Measurements from ENCODE around the gene CFAP97.
A peak's percentile ranks its signal among the peaks of the same experiment; 100 is the strongest.
"Not testable (repeated sequence)": the region's sequence is repeated elsewhere in the genome, so short reads cannot be mapped to it uniquely, and the experiment has no call there.

The CFAP97 gene

GRCh38 chr4:185203486-185204237, at the start of gene CFAP97:
Gene CFAP97 (minus strand): TSS chr4:185204000. CDS start chr4:185191196, 12,804 bp downstream.
- peak; percentile 89 for DNase-seq

DNA sequence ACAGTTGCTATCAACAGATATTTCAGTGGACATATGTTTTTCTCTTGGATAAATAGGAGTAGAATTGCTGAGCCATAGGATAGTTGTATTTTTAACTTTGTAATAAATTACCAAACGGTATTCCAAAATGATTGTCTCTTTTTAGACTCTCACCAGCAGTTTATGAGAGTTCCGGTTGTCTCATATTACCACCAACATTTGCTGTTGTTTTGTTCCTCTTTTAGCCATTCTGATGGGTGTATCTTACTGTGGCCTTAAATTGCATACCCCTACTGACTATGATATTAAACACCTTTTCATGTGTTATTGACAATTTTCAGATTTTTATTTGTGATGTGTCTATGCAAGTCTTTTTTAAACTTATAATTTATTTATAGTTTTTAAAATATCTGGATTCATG, 45.3 kb upstream of the CFAP97 start:
- no peak for DNase-seq

DNA sequence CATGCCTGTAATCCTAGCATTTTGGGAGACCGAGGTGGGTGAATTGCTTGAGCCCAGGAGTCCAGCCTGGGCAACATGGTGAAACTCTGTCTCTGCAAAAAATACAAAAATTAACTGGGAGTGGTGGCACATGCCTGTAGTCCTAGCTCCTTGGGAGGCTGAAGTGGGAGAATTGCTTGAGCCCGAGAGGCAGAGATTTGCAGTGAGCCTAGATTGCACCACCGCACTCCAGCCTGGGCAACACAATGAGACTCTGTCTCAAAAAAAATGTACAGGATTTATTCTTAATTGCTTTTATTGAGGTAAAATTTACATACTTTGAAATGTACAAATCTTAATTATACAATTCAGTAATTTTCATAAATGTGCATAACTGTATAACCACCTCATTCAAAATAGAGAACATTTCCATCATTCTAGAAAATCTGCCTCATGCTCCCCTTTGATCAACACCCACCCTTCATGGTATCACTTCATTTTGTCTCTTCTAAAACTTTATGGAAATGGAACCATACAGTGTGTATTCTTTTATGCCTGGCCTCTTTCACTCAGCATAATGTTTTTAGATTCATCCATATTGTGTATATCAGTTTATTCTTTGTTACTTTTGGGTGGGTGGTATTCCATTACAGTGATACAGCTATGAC, 44.7 kb upstream of the CFAP97 start:
- DNase-seq = no peak

- no peak for DNase-seq
Observed at GRCh38 chr4:185247151-185247550, 43.4 kb upstream of the CFAP97 start.

DNA sequence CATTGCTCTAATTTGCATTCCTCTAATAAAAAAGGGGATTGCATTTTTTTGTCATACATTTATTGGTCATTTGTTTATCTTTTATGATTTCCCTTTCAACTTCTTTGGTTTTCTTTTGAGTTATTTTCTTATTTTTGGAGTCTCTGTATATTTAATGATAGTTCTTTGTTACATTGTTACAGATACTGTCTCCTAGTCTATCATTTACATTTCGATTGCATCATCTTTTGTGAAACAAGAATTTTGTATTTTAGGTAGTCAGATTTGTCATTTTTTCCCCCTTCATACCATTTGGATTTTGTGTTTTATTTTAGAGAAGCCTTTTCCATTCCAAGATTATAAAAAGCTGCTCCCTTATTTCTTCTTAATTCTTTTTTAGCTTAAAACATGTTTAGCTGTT, 42.7 kb upstream of the CFAP97 start:
- DNase-seq = no peak

- no peak for DNase-seq
Observed at GRCh38 chr4:185244763-185245162, 41.0 kb upstream of the CFAP97 start.

- DNase-seq = no peak
Observed at GRCh38 chr4:185243879-185244278, 40.1 kb upstream of the CFAP97 start.

- DNase-seq = no peak
Observed at GRCh38 chr4:185242749-185243533, 39.1 kb upstream of the CFAP97 start.

GRCh38 chr4:185240486-185240885, 36.7 kb upstream of the CFAP97 start:
- not testable (repeated sequence) for DNase-seq

GRCh38 chr4:185238750-185239149, 35.0 kb upstream of the CFAP97 start:
- DNase-seq = no peak

DNA sequence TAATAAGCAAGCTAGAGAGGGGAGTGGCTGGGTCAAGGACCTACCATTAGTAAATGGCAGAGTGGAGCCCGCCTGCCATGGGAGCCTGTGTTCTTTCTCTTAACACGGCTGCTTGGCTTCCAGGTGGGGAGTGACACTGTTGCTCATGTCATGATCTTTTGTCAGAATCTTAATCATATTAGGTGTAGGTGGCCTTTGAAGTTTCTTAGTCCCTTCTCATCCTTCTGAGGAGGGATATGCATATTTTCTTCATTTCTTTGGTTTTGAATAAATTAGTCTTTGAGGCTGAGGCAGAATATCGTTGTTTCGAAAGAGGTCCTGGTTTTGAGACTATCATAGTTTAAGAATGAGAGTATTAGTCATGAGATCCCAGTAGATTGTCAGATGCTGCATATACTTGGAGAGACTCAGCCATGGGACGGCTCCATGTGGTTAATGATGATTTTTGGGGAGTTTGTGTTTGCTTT, 34.4 kb upstream of the CFAP97 start:
- DNase-seq = no peak

- DNase-seq = no peak
Observed at GRCh38 chr4:185237175-185237574, 33.4 kb upstream of the CFAP97 start.

- no peak for DNase-seq
Observed at GRCh38 chr4:185235843-185236503, 32.2 kb upstream of the CFAP97 start.

- DNase-seq = no peak
Observed at GRCh38 chr4:185235119-185235842, 31.5 kb upstream of the CFAP97 start.

GRCh38 chr4:185232370-185232769, 28.6 kb upstream of the CFAP97 start:
- no peak for DNase-seq

DNA sequence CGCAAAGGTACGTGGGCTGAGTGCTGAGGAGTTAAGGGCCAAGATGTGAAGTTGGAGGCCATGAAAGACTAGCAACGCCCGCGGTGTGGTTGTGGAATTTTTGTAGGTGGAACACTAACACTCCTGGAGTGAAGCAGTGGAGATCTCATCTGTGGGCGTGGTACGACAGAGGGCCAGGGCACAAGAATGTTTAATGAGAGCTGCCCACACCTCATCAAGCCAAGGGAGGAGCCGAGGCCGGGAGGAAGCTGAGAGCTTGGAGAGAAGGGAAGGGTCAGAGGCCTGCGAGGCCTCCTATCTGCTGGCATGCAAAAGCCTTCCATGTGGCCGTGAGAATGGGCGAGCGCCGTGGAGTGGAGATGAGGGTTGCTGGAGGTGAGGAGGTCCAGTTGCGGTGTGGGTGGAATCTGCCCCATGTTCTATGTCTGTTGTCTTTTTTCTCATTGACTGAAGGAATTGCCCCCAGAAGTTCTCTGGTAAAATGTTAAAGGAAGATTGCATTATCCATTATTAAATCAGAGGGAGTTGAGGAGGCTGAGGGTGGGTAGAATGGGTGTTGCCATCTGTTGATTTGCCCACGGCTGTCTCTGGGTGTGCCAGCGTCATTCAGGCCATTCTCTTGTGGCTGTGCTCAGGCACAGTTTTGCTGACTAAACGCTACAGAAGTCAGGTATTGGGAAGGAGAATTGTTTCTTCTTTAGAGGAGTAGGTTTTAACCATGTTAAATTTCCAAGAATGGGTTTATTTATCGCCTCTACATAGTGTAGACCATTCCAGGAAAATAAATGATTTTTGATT, 25.4 kb upstream of the CFAP97 start:
- DNase-seq = no peak

- no peak for DNase-seq
Observed at GRCh38 chr4:185227713-185228278, 24.0 kb upstream of the CFAP97 start.

GRCh38 chr4:185227131-185227551, 23.3 kb upstream of the CFAP97 start:
- no peak for DNase-seq

- DNase-seq = no peak
Observed at GRCh38 chr4:185225940-185226339, 22.1 kb upstream of the CFAP97 start.

- no peak for DNase-seq
Observed at GRCh38 chr4:185224597-185224996, 20.8 kb upstream of the CFAP97 start.

GRCh38 chr4:185222598-185222997, 18.8 kb upstream of the CFAP97 start:
- no peak for DNase-seq

Measured in CD4-positive, alpha-beta T cell treated with Interleukin-10 for 1 hour (primary cell).